Neural cell (in vitro differentiated cells): ENCODE results near the gene CAMK2A.

Experiments
- CTCF ChIP-seq: fragments of 450-650 bp; IDR thresholded peaks from 2 replicates; pipeline ENCODE4 v1.5.1; 2014; ENCODE audit warnings: antibody characterized with exemption, mild to moderate bottlenecking, moderate library complexity; ENCODE audit not compliant: poor library complexity, severe bottlenecking
- EP300 ChIP-seq: fragments of 450-650 bp; conservative IDR thresholded peaks from 2 replicates; pipeline ENCODE4 v1.6.1; 2014; ENCODE audit warnings: antibody characterized with exemption, mild to moderate bottlenecking, moderate library complexity; ENCODE audit not compliant: poor library complexity, severe bottlenecking
- EZH2 ChIP-seq: fragments of 200-600, 300-800 bp; shearing (Covaris generic), sonication (generic); IDR thresholded peaks from 2 replicates; pipeline ENCODE4 v1.6.1; 2014; ENCODE audit warnings: antibody characterized with exemption, low read length, borderline replicate concordance, mild to moderate bottlenecking; ENCODE audit not compliant: insufficient read depth, poor library complexity, severe bottlenecking
- MXI1 ChIP-seq: fragments of 450-650 bp; conservative IDR thresholded peaks from 2 replicates; pipeline ENCODE4 v1.6.1; 2014; ENCODE audit warnings: antibody characterized with exemption, mild to moderate bottlenecking; ENCODE audit not compliant: poor library complexity, severe bottlenecking
- RAD21 ChIP-seq: fragments of 450-650 bp; conservative IDR thresholded peaks from 2 replicates; pipeline ENCODE4 v1.6.1; 2014; ENCODE audit warnings: antibody characterized with exemption, mild to moderate bottlenecking, moderate library complexity
- REST ChIP-seq: IDR thresholded peaks from 2 replicates; pipeline ENCODE4 v1.6.1; 2012; ENCODE audit warnings: borderline replicate concordance

- TF ChIP-seq CTCF (no peak), EZH2 (no peak), EP300 (no peak), REST (no peak), MXI1 (no peak), RAD21 (no peak)
Observed at GRCh38 chr5:150258130-150258529, 31.4 kb downstream of the CAMK2A start.
